Neural progenitor cell (in vitro differentiated cells): ENCODE measurements around the gene RCSD1. TPM values are rescaled to one million over a fixed set of nuclear protein-coding genes. Genes with fewer than 3 reads are reported as not detected.

Experiments used
- DNase-seq: peaks from one replicate; pipeline ENCODE4 v3.0.0-alpha.2; 2016; ENCODE audit warnings: low spot score
- H2AFZ ChIP-seq: fragments of 200-600 bp; sonication (generic); replicated peaks from 2 replicates; pipeline ENCODE4 v1.6.1; 2016; ENCODE audit warnings: antibody characterized with exemption
- H3F3A ChIP-seq: fragments of 200-600 bp; sonication (generic); 2 replicates; pipeline ENCODE4 v1.6.1; 2016; ENCODE audit warnings: antibody characterized with exemption, low read depth
- H3K27ac ChIP-seq: fragments of 200-600 bp; sonication (generic); 2 replicates; pipeline ENCODE4 v1.5.1; 2016; ENCODE audit warnings: mild to moderate bottlenecking
- H3K27me3 ChIP-seq: fragments of 200-600 bp; sonication (generic); 2 replicates; pipeline ENCODE4 v1.6.1; 2016; ENCODE audit warnings: mild to moderate bottlenecking, moderate library complexity
- H3K36me3 ChIP-seq: fragments of 200-600 bp; sonication (generic); 2 replicates; pipeline ENCODE4 v1.5.1; 2016
- H3K4me1 ChIP-seq: fragments of 200-600 bp; sonication (generic); 2 replicates; pipeline ENCODE4 v1.6.1; 2016; ENCODE audit warnings: mixed run types
- H3K4me2 ChIP-seq: fragments of 200-600 bp; sonication (generic); 2 replicates; pipeline ENCODE4 v1.6.1; 2016
- H3K4me3 ChIP-seq: fragments of 200-600 bp; sonication (generic); 2 replicates; pipeline ENCODE4 v1.5.1; 2016
- H3K79me2 ChIP-seq: fragments of 200-600 bp; sonication (generic); 2 replicates; pipeline ENCODE4 v1.6.1; 2016; ENCODE audit warnings: low read depth
- H3K9ac ChIP-seq: fragments of 200-600 bp; sonication (generic); 2 replicates; pipeline ENCODE4 v1.6.1; 2016
- H3K9me3 ChIP-seq: fragments of 200-600 bp; sonication (generic); 2 replicates; pipeline ENCODE4 v1.5.1; 2016; ENCODE audit warnings: low read depth
- H4K20me1 ChIP-seq: fragments of 200-600 bp; sonication (generic); 2 replicates; pipeline ENCODE4 v1.6.1; 2016; ENCODE audit warnings: low read depth
- H3K27ac Mint-ChIP-seq: 3 replicates; pipeline ENCODE4 v1.8.0; 2021; ENCODE audit warnings: mixed read lengths
- H3K27me3 Mint-ChIP-seq: 2 replicates; pipeline ENCODE4 v1.8.0; 2022; ENCODE audit warnings: low read depth, mild to moderate bottlenecking, inconsistent platforms, moderate library complexity, mixed read lengths; ENCODE audit not compliant: insufficient read depth
- H3K36me3 Mint-ChIP-seq: 3 replicates; pipeline ENCODE4 v1.8.0; 2021; ENCODE audit warnings: mixed read lengths
- H3K4me1 Mint-ChIP-seq: 3 replicates; pipeline ENCODE4 v1.8.0; 2021; ENCODE audit warnings: mixed read lengths
- H3K4me3 Mint-ChIP-seq: 3 replicates; pipeline ENCODE4 v1.8.0; 2021; ENCODE audit warnings: mild to moderate bottlenecking, moderate library complexity, mixed read lengths
- H3K9me3 Mint-ChIP-seq: 3 replicates; pipeline ENCODE4 v1.8.0; 2020; ENCODE audit warnings: mixed read lengths
- CTCF ChIP-seq: fragments of 200-600 bp; sonication (generic); IDR thresholded peaks from 2 replicates; pipeline ENCODE4 v1.5.1; 2017; ENCODE audit warnings: antibody characterized with exemption, mild to moderate bottlenecking
- EZH2 ChIP-seq: fragments of 200-600 bp; sonication (generic); IDR thresholded peaks from 2 replicates; pipeline ENCODE4 v1.6.1; 2017; ENCODE audit warnings: antibody characterized with exemption, mild to moderate bottlenecking, moderate library complexity
- EZH2phosphoT487 ChIP-seq: fragments of 200-600 bp; sonication (generic); IDR thresholded peaks from 2 replicates; pipeline ENCODE4 v1.6.1; 2017; ENCODE audit warnings: antibody characterized with exemption
- total RNA-seq: library from RNA; depleted of rRNA; stranded (reverse); fragments of >200 nt; gene quantifications from 2 replicates; pipeline ENCODE4 v1.2.3, GENCODE V29; 2015; ENCODE audit warnings: low replicate concordance

Gene RCSD1
- total RNA-seq, 1 donor from 2014 or later = 0.06 TPM

GRCh38 chr1:167648252-167648849 lies 18.3 kb downstream of the RCSD1 start:
- H3K4me1 ChIP-seq = peaks cover 6% of the 10 kb centered on the region
- no peak overlapping the region for H3K4me3 Mint-ChIP-seq
- H3K27ac Mint-ChIP-seq = no peak overlapping the region
- H3K4me2 ChIP-seq = no peak overlapping the region
- H3K9ac ChIP-seq = no peak overlapping the region
- no peaks in the 10 kb centered on the region for H4K20me1 ChIP-seq
- H3K4me3 ChIP-seq = no peak overlapping the region
- no peak for DNase-seq
- no peaks in the 10 kb centered on the region for H3K79me2 ChIP-seq
- H3K27me3 Mint-ChIP-seq = no peaks in the 10 kb centered on the region
- H3K27me3 ChIP-seq = no peaks in the 10 kb centered on the region
- peaks cover 32% of the 10 kb centered on the region for H3K4me1 Mint-ChIP-seq
- no peaks in the 10 kb centered on the region for H3K36me3 ChIP-seq
- no peak overlapping the region for H2AFZ ChIP-seq
- H3K27ac ChIP-seq = no peak overlapping the region
- TF ChIP-seq EZH2phosphoT487 (no peak), CTCF (no peak), EZH2 (no peak)
- no peaks in the 10 kb centered on the region for H3F3A ChIP-seq
- H3K9me3 Mint-ChIP-seq = no peaks in the 10 kb centered on the region
- H3K9me3 ChIP-seq = no peaks in the 10 kb centered on the region
- no peaks in the 10 kb centered on the region for H3K36me3 Mint-ChIP-seq

GRCh38 chr1:167648978-167649744 lies 19.1 kb downstream of the RCSD1 start:
- H3K27ac ChIP-seq = no peak overlapping the region
- H3K9me3 Mint-ChIP-seq = no peaks in the 10 kb centered on the region
- H3K36me3 ChIP-seq = no peaks in the 10 kb centered on the region
- H3K9me3 ChIP-seq = no peaks in the 10 kb centered on the region
- no peak overlapping the region for H3K4me2 ChIP-seq
- H3K4me1 Mint-ChIP-seq = peaks cover 32% of the 10 kb centered on the region
- peak overlapping the region; percentile 80 for H3K27ac Mint-ChIP-seq
- H4K20me1 ChIP-seq = no peaks in the 10 kb centered on the region
- peak overlapping the region; percentile 44 for H3K4me3 Mint-ChIP-seq
- TF ChIP-seq CTCF (no peak), EZH2 (no peak), EZH2phosphoT487 (no peak)
- H3K27me3 ChIP-seq = no peaks in the 10 kb centered on the region
- no peaks in the 10 kb centered on the region for H3F3A ChIP-seq
- no peaks in the 10 kb centered on the region for H3K36me3 Mint-ChIP-seq
- peaks cover 6% of the 10 kb centered on the region for H3K4me1 ChIP-seq
- no peaks in the 10 kb centered on the region for H3K27me3 Mint-ChIP-seq
- H3K79me2 ChIP-seq = no peaks in the 10 kb centered on the region
- DNase-seq = no peak
- no peak overlapping the region for H2AFZ ChIP-seq
- H3K9ac ChIP-seq = no peak overlapping the region
- H3K4me3 ChIP-seq = no peak overlapping the region

- Mint-ChIP-seq H3K4me1 (peaks cover 36% of the 10 kb centered on the region), H3K4me3 (peak overlapping the region; percentile 24), H3K9me3 (no peaks in the 10 kb centered on the region), H3K27ac (peak overlapping the region; percentile 36), H3K27me3 (no peaks in the 10 kb centered on the region), H3K36me3 (no peaks in the 10 kb centered on the region)
- H3K27me3 ChIP-seq = no peaks in the 10 kb centered on the region
- H3K4me2 ChIP-seq = no peak overlapping the region
- no peak for DNase-seq
- H3K79me2 ChIP-seq = no peaks in the 10 kb centered on the region
- TF ChIP-seq EZH2phosphoT487 = no peak
- no peak for TF ChIP-seq CTCF
- TF ChIP-seq EZH2 = no peak
- H3K4me1 ChIP-seq = peaks cover 10% of the 10 kb centered on the region
- H3K9me3 ChIP-seq = no peaks in the 10 kb centered on the region
- H3K36me3 ChIP-seq = no peaks in the 10 kb centered on the region
- no peak overlapping the region for H2AFZ ChIP-seq
- no peak overlapping the region for H3K27ac ChIP-seq
- H4K20me1 ChIP-seq = no peaks in the 10 kb centered on the region
- no peak overlapping the region for H3K9ac ChIP-seq
- no peaks in the 10 kb centered on the region for H3F3A ChIP-seq
- H3K4me3 ChIP-seq = no peak overlapping the region
Measured at GRCh38 chr1:167650269-167651160, 20.5 kb downstream of the RCSD1 start.
